ENCODE results near the gene TXNRD3.

- TF ChIP-seq CTCF (IDR thresholded peaks at IDR 0.05) (no peak), POLR2A (IDR thresholded peaks at IDR 0.05) (no peak)
Measured at GRCh38 chr3:126677862-126678503, 23.1 kb upstream of the TXNRD3 start.

Data from Peyer's patch (tissue), 4 donors.